HL-60/S4 treated with retinoic acid at 250 ng/mL for 4 days and 3 days (cell line): Measurements from ENCODE around the gene LRPPRC.
"Not testable (repeated sequence)": the region's sequence is repeated elsewhere in the genome, so short reads cannot be mapped to it uniquely, and the experiment has no call there.

Experiments
- in situ Hi-C: fragments of 300-500 bp; cut with MboI; formaldehyde crosslinking; loops from 2 replicates; pipeline ENCODE4 v1.7.0; 2022; ENCODE audit warnings: low sequenced_read_pairs

Gene LRPPRC

GRCh38 chr2:43924463-43924862 lies 71.3 kb downstream of the LRPPRC start:
- in situ Hi-C loops, result no loop called here

DNA sequence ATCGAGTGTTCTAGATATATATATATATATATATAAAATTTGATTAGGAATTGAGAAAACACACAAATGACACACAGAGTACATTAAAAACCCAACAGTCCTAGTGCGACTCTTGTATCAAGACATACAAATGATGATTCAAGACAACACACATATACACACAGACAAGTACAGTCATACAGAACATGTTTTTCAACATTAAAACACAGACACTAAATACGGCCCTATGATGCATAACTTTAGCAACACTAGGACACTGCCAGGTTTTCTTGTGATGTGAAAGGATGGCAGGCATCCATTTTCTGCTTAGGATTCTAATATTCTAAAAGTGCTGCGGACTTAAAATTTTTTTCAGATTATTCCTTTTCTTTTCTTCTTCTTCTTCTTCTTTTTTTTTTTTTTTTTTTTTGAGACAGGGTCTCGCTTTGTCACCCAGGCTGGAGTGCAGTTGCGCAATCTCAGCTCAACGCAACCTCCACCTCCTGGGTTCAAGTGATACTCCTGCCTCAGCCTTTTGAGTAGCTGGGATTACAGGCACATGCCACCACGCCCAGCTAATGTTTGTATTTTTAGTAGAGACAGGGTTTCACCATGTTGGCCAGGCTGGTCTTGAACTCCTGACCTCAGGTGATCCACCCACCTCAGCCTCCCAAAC lies 84.5 kb downstream of the LRPPRC start:
- in situ Hi-C loops, result not testable (repeated sequence)

GRCh38 chr2:43906448-43907109 lies 89.2 kb downstream of the LRPPRC start:
- in situ Hi-C loops, result no loop called here

GRCh38 chr2:43905871-43906270 lies 89.9 kb downstream of the LRPPRC start:
- in situ Hi-C loops, result no loop called here

- in situ Hi-C loops, result no loop called here
Observed at GRCh38 chr2:43905371-43905803, 90.4 kb downstream of the LRPPRC start.

DNA sequence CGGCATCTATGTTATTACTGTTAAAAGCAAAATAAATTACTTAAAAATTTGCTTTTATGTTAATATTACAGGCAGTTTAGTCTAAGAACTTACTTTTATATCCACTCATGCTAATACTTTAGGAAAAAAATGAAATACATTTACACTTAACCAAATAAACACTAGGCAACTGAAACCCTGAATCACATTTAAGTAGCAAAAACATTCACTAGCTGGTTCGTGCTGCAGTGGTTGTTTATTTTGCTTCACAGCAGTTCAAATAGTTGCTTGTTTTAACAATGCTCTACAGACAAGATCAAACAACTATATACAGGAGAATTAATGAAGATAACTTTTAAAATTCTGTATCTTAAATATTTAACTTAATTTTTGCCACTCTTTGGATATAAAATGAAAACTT lies 96.2 kb downstream of the LRPPRC start:
- in situ Hi-C loops, result no loop called here

DNA sequence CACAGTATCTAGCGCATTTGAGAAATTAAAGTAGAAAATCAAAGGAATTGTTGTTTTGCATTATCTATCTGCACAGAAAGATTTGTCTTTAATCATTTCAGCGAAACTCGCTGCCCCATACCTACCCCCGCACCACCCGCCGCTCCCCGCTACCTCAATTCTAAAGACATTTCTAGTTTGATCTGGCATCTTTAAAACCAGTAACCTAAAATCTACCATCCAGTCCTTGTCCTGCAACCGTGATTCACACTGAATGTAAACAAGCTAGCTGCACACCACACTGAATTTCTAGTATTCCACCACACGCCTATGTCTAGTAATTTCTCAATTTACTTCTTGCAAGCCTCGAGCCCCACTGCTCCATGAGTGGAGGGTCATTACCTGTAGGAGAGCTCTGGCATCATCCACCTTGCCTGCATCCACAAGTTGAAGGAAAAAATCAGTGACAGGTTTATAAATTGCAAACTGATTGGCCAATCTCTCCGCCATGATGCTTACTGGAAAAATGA lies 96.9 kb downstream of the LRPPRC start:
- in situ Hi-C loops, result no loop called here

- in situ Hi-C loops, result no loop called here
Observed at GRCh38 chr2:43898134-43898837, 97.5 kb downstream of the LRPPRC start.

DNA sequence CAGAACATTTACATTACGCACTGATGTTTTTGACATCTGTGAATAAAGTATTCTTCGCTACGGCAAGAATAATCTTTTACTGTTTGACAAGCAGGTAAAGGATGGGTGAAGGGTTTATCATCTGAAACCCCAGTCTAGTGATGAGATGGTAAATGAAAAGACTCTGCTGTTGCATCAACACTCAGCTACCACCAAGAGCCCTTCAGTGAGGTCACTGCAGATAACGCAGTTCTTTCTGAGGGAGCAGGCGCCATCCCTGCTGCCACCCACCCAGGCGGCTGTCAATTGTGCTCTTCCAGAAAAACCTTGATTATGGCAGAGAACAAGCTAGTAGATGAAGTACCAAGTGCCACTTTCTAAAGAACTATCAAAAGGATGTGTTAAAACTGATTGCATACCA lies 98.3 kb downstream of the LRPPRC start:
- in situ Hi-C loops, result no loop called here

- in situ Hi-C loops, result no loop called here
Observed at GRCh38 chr2:43896906-43897305, 98.9 kb downstream of the LRPPRC start.

DNA sequence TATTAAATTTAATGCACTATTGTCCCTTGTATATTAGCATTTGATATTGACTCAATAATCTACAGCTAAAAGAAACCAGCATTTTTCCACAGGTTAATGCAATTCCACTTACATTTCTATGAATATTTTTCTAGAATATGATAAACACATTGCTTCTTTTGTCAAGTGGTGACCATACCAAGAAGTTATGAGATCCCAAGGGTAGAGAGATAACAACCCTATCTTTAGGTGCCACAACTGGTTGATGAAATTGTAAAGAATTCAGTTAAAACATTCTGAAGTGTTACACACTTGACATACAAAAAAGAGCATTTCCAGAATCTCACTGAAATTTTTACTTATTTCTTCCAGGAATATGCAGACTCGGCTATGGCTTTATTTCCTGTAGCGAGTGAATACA lies 101.0 kb downstream of the LRPPRC start:
- in situ Hi-C loops, result no loop called here

DNA sequence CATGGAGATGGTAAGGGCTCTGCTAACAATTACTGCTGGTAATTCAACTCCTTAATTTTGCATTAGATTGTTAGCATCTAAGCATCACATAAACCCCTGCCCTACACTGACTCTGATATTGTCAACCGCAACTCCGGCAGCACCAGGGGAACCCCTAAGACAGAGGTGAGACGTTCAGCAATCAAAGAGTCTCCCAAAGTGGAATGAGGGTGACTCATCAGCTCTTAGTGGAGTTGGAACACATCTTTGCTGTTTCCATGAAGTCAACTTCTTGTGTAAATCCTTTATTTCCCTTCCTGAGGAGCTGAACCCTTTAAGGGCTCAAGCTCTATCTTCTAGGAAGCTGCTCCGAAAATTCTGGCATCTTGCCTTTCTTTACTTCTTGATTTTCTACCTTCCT lies 104.9 kb downstream of the LRPPRC start:
- in situ Hi-C loops, result no loop called here

GRCh38 chr2:43889416-43889815 lies 106.4 kb downstream of the LRPPRC start:
- in situ Hi-C loops, result no loop called here

- in situ Hi-C loops, result no loop called here
Observed at GRCh38 chr2:43887176-43887575, 108.6 kb downstream of the LRPPRC start.

DNA sequence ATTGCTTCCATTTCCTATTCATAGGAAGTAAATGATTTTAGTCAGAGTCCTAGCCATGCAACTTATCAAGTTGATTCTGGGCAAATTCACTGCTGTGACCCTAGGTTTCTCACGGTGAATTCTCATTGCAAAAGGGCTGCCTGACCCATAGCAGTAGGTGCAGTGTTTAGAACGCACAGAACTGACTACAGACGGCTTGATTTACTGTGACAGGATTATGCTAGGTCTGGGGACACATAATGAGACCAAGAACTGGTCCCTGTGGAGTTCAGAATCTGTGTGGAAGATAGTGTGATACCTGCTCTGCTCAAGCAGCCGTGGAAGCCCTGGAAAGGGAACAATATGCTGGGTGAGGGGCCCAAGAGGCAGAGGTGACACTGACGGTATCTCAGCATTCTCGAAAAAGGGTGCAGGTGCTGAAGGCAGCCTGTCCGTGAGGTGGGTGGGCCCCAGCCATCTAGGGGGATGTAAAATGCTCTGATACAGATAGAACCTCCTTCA lies 110.6 kb downstream of the LRPPRC start:
- in situ Hi-C loops, result no loop called here

DNA sequence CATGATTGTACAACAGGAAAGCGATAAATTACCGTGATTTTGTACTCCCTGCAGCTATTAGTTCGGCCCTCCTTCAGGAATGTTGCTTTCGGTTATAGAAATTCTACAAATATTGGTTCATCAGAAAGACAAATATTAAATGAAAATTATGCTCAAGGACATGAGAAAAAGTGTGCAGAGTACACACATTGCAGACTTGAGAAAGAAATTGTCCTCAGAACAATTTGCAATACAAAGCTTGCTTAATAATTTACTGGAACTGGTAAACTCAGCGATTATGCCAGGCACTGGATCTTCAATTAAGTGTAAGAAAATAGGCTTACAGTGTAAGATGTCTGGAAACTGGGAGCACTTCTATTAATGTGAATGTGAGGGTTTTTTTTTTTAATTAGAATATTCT lies 111.1 kb downstream of the LRPPRC start:
- in situ Hi-C loops, result no loop called here

- in situ Hi-C loops, result no loop called here
Observed at GRCh38 chr2:43882312-43882711, 113.5 kb downstream of the LRPPRC start.

- in situ Hi-C loops, result no loop called here
Observed at GRCh38 chr2:43880952-43881351, 114.8 kb downstream of the LRPPRC start.

DNA sequence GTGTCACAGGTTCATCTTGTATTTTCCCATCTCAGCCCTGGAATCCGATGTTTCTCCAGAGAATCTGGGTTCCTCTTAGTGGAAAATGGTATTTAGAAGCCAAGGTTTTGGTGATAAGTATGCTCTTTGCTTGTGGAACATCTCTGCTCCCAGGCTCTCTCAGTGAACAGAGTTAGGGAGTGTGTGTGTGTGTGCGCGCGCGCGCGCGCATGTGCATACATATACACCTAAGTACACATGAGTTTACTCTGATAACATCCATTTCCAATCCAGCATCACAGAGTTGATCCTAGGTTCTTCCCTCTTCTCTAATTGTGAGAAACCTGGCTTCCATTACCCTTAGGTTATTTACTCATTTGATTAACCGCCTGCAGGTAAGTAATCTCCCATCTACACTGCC lies 115.3 kb downstream of the LRPPRC start:
- in situ Hi-C loops, result no loop called here

- in situ Hi-C loops, result no loop called here
Observed at GRCh38 chr2:43879261-43879660, 116.5 kb downstream of the LRPPRC start.

- in situ Hi-C loops, result no loop called here
Observed at GRCh38 chr2:43877782-43878464, 117.9 kb downstream of the LRPPRC start.
